HepG2 (cell line): Measurements from ENCODE around the gene RFTN1.

Experiments
- CHD2 ChIP-seq: IDR thresholded peaks from 2 replicates; pipeline ENCODE4 v1.6.1; 2011; ENCODE audit warnings: low read depth, low read length, improper control_type of control experiment
- FOXC1 ChIP-seq: sonication (generic); formaldehyde crosslinking; IDR thresholded peaks from 2 replicates; pipeline ENCODE4 v1.8.0; 2022; ENCODE audit warnings: mild to moderate bottlenecking, missing genetic modification reagents, borderline replicate concordance
- GTF2F1 ChIP-seq: fragments of 150-350 bp; IDR thresholded peaks from 2 replicates; pipeline ENCODE4 v1.6.1; 2014; ENCODE audit warnings: low read length
- MAFG ChIP-seq: sonication (generic); formaldehyde crosslinking; IDR thresholded peaks from 2 replicates; pipeline ENCODE4 v1.5.1; 2020; ENCODE audit warnings: mild to moderate bottlenecking, missing genetic modification reagents
- MATR3 ChIP-seq: sonication (generic); formaldehyde crosslinking; IDR thresholded peaks from 2 replicates; pipeline ENCODE4 v1.4.0; 2020; ENCODE audit warnings: missing genetic modification reagents
- STAT5B ChIP-seq: sonication (generic); formaldehyde crosslinking; IDR thresholded peaks from 2 replicates; pipeline ENCODE4 v1.4.0; 2020; ENCODE audit warnings: missing genetic modification reagents
- ZNF44 ChIP-seq: sonication (generic); formaldehyde crosslinking; IDR thresholded peaks from 2 replicates; pipeline ENCODE4 v1.5.1; 2020; ENCODE audit warnings: mild to moderate bottlenecking, missing genetic modification reagents
- ZNF790 ChIP-seq: sonication (generic); formaldehyde crosslinking; IDR thresholded peaks from 2 replicates; pipeline ENCODE4 v1.8.0; 2022; ENCODE audit warnings: missing genetic modification reagents, mild to moderate bottlenecking, borderline replicate concordance
- TF ChIP-seq, protein P1 (sequence below): IDR thresholded peaks from 2 replicates; pipeline ENCODE4 v1.6.1; 2012; ENCODE audit warnings: inconsistent platforms
- TF ChIP-seq, protein P2 (sequence below): IDR thresholded peaks from 2 replicates; pipeline ENCODE4 v1.6.1; 2016; ENCODE audit warnings: low read depth, borderline replicate concordance
- TF ChIP-seq, protein P3 (sequence below): sonication (generic); formaldehyde crosslinking; IDR thresholded peaks from 2 replicates; pipeline ENCODE4 v1.4.0; 2020; ENCODE audit warnings: missing genetic modification reagents

DNA sequence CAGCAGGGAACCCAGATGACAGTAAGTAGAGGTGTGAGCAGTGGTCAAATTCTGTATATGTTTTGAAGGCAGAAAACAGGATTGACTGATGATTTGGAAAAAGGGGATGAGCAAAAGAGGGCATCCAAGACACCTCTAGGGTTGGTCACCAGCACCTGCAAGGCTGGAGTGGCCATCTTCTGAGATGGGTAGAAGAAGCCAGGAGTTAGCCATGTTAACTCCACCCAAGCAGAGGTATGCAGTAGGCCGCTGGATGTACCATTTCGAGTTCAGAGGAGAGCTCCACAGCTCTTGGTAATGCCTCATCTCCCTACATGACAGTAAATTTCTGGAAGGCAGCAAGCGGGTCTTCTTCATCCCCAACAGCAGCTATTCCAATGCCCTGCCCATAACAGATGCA is 7.0 kb downstream of the RFTN1 start:
- TF ChIP-seq FOXC1 (no peak), STAT5B (CRISPR knock-in tag) (no peak), MAFG (CRISPR knock-in tag) (no peak), ZNF790 (CRISPR knock-in tag) (no peak), CHD2 (no peak), ZNF44 (no peak), MATR3 (CRISPR knock-in tag) (no peak), GTF2F1 (no peak)
- TF ChIP-seq, protein P1, sequence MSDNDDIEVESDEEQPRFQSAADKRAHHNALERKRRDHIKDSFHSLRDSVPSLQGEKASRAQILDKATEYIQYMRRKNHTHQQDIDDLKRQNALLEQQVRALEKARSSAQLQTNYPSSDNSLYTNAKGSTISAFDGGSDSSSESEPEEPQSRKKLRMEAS = no peak
- TF ChIP-seq, protein P2, sequence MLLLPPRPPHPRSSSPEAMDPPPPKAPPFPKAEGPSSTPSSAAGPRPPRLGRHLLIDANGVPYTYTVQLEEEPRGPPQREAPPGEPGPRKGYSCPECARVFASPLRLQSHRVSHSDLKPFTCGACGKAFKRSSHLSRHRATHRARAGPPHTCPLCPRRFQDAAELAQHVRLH (CRISPR knock-in tag) = no peak
- TF ChIP-seq, protein P3, sequence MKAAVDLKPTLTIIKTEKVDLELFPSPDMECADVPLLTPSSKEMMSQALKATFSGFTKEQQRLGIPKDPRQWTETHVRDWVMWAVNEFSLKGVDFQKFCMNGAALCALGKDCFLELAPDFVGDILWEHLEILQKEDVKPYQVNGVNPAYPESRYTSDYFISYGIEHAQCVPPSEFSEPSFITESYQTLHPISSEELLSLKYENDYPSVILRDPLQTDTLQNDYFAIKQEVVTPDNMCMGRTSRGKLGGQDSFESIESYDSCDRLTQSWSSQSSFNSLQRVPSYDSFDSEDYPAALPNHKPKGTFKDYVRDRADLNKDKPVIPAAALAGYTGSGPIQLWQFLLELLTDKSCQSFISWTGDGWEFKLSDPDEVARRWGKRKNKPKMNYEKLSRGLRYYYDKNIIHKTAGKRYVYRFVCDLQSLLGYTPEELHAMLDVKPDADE (CRISPR knock-in tag) = no peak
